Posterior cingulate gyrus (tissue), 11 donors: Measurements from ENCODE around the gene SNX24.

Experiments used
- DNase-seq, 10 donors: peaks; one replicate each; pipeline versions ENCODE4 v3.0.0 to v3.0.0-alpha.2; 2020 to 2021; ENCODE audit warnings: mixed read lengths in 3 of 10
- intact Hi-C: fragments of 100-400 bp; cut with DNase I; formaldehyde crosslinking; loops from one replicate; pipeline ENCODE4 v1.15.1; 2023

The SNX24 gene

GRCh38 chr5:122999947-123000563 is 154.6 kb downstream of the SNX24 start:
- peak in 2 of 10 donors; percentile 9 to 82 for DNase-seq
- intact Hi-C loops = no loop called here

GRCh38 chr5:123000731-123001130 is 155.3 kb downstream of the SNX24 start:
- intact Hi-C loops = no loop called here
- DNase-seq = no peak

GRCh38 chr5:123001808-123002207 is 156.4 kb downstream of the SNX24 start:
- no peak for DNase-seq
- intact Hi-C loops = no loop called here

GRCh38 chr5:123007182-123007581 is 161.8 kb downstream of the SNX24 start:
- no peak for DNase-seq
- intact Hi-C loops = no loop called here

GRCh38 chr5:123007754-123008153 is 162.3 kb downstream of the SNX24 start:
- intact Hi-C loops = no loop called here
- no peak for DNase-seq

GRCh38 chr5:123012321-123012720 is 166.9 kb downstream of the SNX24 start:
- DNase-seq = no peak
- intact Hi-C loops = no loop called here

GRCh38 chr5:123014689-123015088 is 169.3 kb downstream of the SNX24 start:
- intact Hi-C loops = no loop called here
- DNase-seq = no peak

- intact Hi-C loops = no loop called here
- DNase-seq = no peak
These were observed 182.8 kb downstream of the SNX24 start for GRCh38 chr5:123028222-123028621.

GRCh38 chr5:123033157-123033671 is 187.8 kb downstream of the SNX24 start:
- DNase-seq = no peak
- intact Hi-C loops = no loop called here

- intact Hi-C loops = no loop called here
- DNase-seq = peak in 1 of 10 donors; percentile 8
These were observed 190.0 kb downstream of the SNX24 start for GRCh38 chr5:123035360-123035917.

GRCh38 chr5:123035918-123036390 is 190.5 kb downstream of the SNX24 start:
- DNase-seq = peak in 6 of 10 donors; percentile 12 to 85 (median 24)
- intact Hi-C loops = no loop called here

- peak; percentile 31 to 91 (median 50) for DNase-seq
- intact Hi-C loops = no loop called here
These were observed 191.1 kb downstream of the SNX24 start, which contains the start of gene PPIC for GRCh38 chr5:123036391-123037103. TSS of gene PPIC (minus strand) at chr5:123036725. CDS start at chr5:123036625, 100 bp downstream.

- no peak for DNase-seq
- intact Hi-C loops = no loop called here
These were observed 191.6 kb downstream of the SNX24 start for GRCh38 chr5:123037104-123037418.

- DNase-seq = no peak
- intact Hi-C loops = no loop called here
These were observed 194.3 kb downstream of the SNX24 start for GRCh38 chr5:123039673-123040072.

- intact Hi-C loops = no loop called here
These were observed 199.7 kb downstream of the SNX24 start for GRCh38 chr5:123044926-123045617.

GRCh38 chr5:123046222-123046621 is 200.8 kb downstream of the SNX24 start:
- no peak for DNase-seq
- intact Hi-C loops = no loop called here

More at GRCh38 chr5:123044926-123045617, 199.7 kb downstream of the SNX24 start:
- no peak for DNase-seq

GRCh38 chr5:123047706-123048105 is 202.3 kb downstream of the SNX24 start:
- DNase-seq = no peak
- intact Hi-C loops = no loop called here

GRCh38 chr5:123051206-123051605 is 205.8 kb downstream of the SNX24 start:
- DNase-seq = no peak
- intact Hi-C loops = no loop called here
